HL-60 (cell line): ENCODE measurements around the gene PICALM.
"Not testable (repeated sequence)": the region's sequence is repeated elsewhere in the genome, so short reads cannot be mapped to it uniquely, and the experiment has no call there.

Experiments
- CTCF ChIP-seq: IDR thresholded peaks from one replicate; pipeline ENCODE4 v1.5.1; 2011; ENCODE audit warnings: low read length, control low read depth, inconsistent platforms; ENCODE audit not compliant: insufficient read depth
- GABPA ChIP-seq: IDR thresholded peaks from 2 replicates; pipeline ENCODE4 v1.6.1; 2012; ENCODE audit warnings: low read depth
- POLR2AphosphoS5 ChIP-seq: IDR thresholded peaks from 2 replicates; pipeline ENCODE4 v1.6.1; 2012; ENCODE audit warnings: low read depth
- REST ChIP-seq: IDR thresholded peaks from 2 replicates; pipeline ENCODE4 v1.6.1; 2012; ENCODE audit warnings: low read depth; ENCODE audit not compliant: insufficient replicate concordance
- SPI1 ChIP-seq: IDR thresholded peaks from 2 replicates; pipeline ENCODE4 v1.6.1; 2012; ENCODE audit warnings: low read depth, mild to moderate bottlenecking, borderline replicate concordance

GRCh38 chr11:86106031-86106430 lies 37.1 kb upstream of the PICALM start:
- TF ChIP-seq POLR2AphosphoS5, GABPA, CTCF, SPI1, REST: not testable (repeated sequence)
